ENCODE measurements around the gene INHBA. TPM values are rescaled to one million over a fixed set of nuclear protein-coding genes. Genes with fewer than 3 reads are reported as not detected.

Gene INHBA
- total RNA-seq, 1 experiment from 2014 or later: 1.7 TPM

- Histone ChIP-seq H2AK5ac (ENCODE audit: insufficient read length, low read length) (no peak overlapping the region), H3K23ac (ENCODE audit: insufficient read length, low read depth, low read length) (no peak overlapping the region), H2BK120ac (ENCODE audit: low read depth, low read length, poor library complexity, severe bottlenecking) (no peak overlapping the region), H2BK20ac (ENCODE audit: low read depth, low read length, poor library complexity, severe bottlenecking) (no peak overlapping the region), H3K27ac (ENCODE audit: insufficient read length, low read depth, low read length) (no peak overlapping the region), H3K79me1 (ENCODE audit: insufficient read depth, low read depth, low read length, poor library complexity, severe bottlenecking) (no peaks in the 10 kb centered on the region), H2AFZ (ENCODE audit: low read length) (no peak overlapping the region), H3K27me3 (ENCODE audit: insufficient read depth, low read length) (no peaks in the 10 kb centered on the region), H3K9me3 (ENCODE audit: control insufficient read depth, low read depth, low read length) (no peaks in the 10 kb centered on the region), H3K79me2 (ENCODE audit: insufficient read depth, low read length) (no peaks in the 10 kb centered on the region), H4K5ac (ENCODE audit: insufficient read length, low read depth, low read length) (no peak overlapping the region), H3K4me1 (ENCODE audit: insufficient read depth, low read length) (peaks cover 4% of the 10 kb centered on the region; the same call in 1 of the 2 replicates), H3K14ac (ENCODE audit: insufficient read depth, low read length) (no peak overlapping the region), H4K20me1 (ENCODE audit: control insufficient read depth, insufficient read depth, insufficient read length) (no peaks in the 10 kb centered on the region), H3K9ac (ENCODE audit: extremely low read depth, insufficient read length, low read length) (no peak overlapping the region), H3T11ph (ENCODE audit: low read length) (no peak overlapping the region), H3K4me2 (ENCODE audit: insufficient read depth, insufficient read length, low read length) (no peak overlapping the region), H2BK5ac (ENCODE audit: insufficient read length, low read length) (no peak overlapping the region), H2BK15ac (ENCODE audit: low read depth, low read length) (no peak overlapping the region), H4K8ac (replicated peaks; ENCODE audit: insufficient read length, low read depth, low read length) (no peak overlapping the region), H2BK12ac (ENCODE audit: insufficient read length, low read depth, low read length) (no peak overlapping the region), H3K18ac (ENCODE audit: insufficient read length, low read depth, low read length) (no peak overlapping the region), H3K23me2 (ENCODE audit: insufficient read length, low read depth, low read length, poor library complexity, severe bottlenecking) (peaks cover 17% of the 10 kb centered on the region), H3K56ac (ENCODE audit: insufficient read length, low read depth, low read length) (no peak overlapping the region), H3K4ac (ENCODE audit: low read depth, low read length) (no peak overlapping the region), H4K91ac (ENCODE audit: insufficient read length, low read depth, low read length) (no peak overlapping the region)
- H3K4me1 Mint-ChIP-seq: peaks cover 54 to 58% of the 10 kb centered on the region in 2 experiments
- H3K36me3 Mint-ChIP-seq (ENCODE audit: insufficient read depth in 1 of 3, low read depth in 3 of 3): no peaks in the 10 kb centered on the region
- no CpG with 5 or more reads among the region's 15 CpGs for WGBS (ENCODE audit: extremely low coverage, insufficient read length, low lambda C conversion rate)
- peak; percentile 81 for DNase-seq
- peaks cover 21% of the 10 kb centered on the region for H3K27me3 Mint-ChIP-seq (ENCODE audit: low read depth)
- TF ChIP-seq, protein P1, sequence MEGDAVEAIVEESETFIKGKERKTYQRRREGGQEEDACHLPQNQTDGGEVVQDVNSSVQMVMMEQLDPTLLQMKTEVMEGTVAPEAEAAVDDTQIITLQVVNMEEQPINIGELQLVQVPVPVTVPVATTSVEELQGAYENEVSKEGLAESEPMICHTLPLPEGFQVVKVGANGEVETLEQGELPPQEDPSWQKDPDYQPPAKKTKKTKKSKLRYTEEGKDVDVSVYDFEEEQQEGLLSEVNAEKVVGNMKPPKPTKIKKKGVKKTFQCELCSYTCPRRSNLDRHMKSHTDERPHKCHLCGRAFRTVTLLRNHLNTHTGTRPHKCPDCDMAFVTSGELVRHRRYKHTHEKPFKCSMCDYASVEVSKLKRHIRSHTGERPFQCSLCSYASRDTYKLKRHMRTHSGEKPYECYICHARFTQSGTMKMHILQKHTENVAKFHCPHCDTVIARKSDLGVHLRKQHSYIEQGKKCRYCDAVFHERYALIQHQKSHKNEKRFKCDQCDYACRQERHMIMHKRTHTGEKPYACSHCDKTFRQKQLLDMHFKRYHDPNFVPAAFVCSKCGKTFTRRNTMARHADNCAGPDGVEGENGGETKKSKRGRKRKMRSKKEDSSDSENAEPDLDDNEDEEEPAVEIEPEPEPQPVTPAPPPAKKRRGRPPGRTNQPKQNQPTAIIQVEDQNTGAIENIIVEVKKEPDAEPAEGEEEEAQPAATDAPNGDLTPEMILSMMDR (conservative IDR thresholded peaks at IDR 0.05): peak; percentile 91
- H3K27ac Mint-ChIP-seq: no peak overlapping the region
- H3K9me3 Mint-ChIP-seq: no peaks in the 10 kb centered on the region
- H3K4me3 Mint-ChIP-seq: no peak overlapping the region
These were observed 6.5 kb downstream of the INHBA start for GRCh38 chr7:41696323-41696916.
